C4-2B (cell line): Measurements from ENCODE around the gene ST7.
"Not testable (repeated sequence)": the region's sequence is repeated elsewhere in the genome, so short reads cannot be mapped to it uniquely, and the experiment has no call there.

ENCODE experiments used
- H3K27ac ChIP-seq: fragments of 450-650 bp; 2 replicates; pipeline ENCODE4 v1.5.1; 2017
- CTCF ChIP-seq: fragments of 450-650 bp; conservative IDR thresholded peaks from 2 replicates; pipeline ENCODE4 v1.5.1; 2017; ENCODE audit warnings: mild to moderate bottlenecking
- ZFX ChIP-seq: fragments of 450-650 bp; IDR thresholded peaks from 2 replicates; pipeline ENCODE4 v1.6.1; 2017

The ST7 gene

GRCh38 chr7:117238937-117239336 lies 285.6 kb downstream of the ST7 start:
- H3K27ac ChIP-seq, result no peak overlapping the region
- TF ChIP-seq ZFX, result no peak
- TF ChIP-seq CTCF, result no peak

DNA sequence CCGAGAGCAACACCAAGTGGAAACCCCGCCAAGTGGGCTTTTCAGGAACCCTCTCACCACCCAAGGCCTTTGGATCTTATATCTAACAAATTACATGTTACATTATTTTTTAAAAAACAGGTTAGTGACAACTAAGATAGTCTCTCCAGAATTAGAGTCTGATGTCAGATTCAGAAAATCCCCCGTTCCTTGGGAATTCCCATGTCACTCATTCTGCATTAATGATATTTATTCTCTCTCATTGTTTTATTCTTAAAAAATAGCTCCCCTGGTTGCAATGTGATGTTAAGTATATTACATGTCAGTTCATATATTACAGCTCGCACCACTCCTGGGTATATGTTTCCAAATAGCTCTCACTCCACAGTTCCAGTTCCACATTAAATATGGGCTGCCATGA lies 287.8 kb downstream of the ST7 start:
- H3K27ac ChIP-seq, result no peak overlapping the region
- no peak for TF ChIP-seq ZFX
- TF ChIP-seq CTCF, result no peak

- TF ChIP-seq CTCF (no peak), ZFX (no peak)
- no peak overlapping the region for H3K27ac ChIP-seq
Measured at GRCh38 chr7:117243390-117243789, 290.1 kb downstream of the ST7 start.

DNA sequence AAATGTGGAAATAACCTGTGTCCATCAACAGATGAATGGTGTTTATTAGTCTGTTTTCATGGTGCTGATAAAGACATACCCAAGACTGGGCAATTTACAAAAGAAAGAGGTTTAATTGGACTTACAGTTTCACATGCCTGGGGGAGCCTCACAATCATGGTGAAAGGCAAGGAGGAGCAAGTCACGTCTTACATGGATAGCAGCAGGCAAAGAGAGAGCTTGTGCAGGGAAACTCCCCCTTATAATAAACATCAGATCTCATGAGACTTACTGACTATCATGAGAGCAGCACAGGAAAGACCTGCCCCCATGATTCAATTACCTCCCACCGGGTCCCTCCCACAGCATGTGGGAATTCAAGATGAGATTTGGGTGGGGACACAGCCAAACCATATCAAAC lies 292.4 kb downstream of the ST7 start:
- not testable (repeated sequence) for H3K27ac ChIP-seq

GRCh38 chr7:117247809-117248208 lies 294.5 kb downstream of the ST7 start:
- TF ChIP-seq CTCF (no peak), ZFX (no peak)
- H3K27ac ChIP-seq, result no peak overlapping the region

DNA sequence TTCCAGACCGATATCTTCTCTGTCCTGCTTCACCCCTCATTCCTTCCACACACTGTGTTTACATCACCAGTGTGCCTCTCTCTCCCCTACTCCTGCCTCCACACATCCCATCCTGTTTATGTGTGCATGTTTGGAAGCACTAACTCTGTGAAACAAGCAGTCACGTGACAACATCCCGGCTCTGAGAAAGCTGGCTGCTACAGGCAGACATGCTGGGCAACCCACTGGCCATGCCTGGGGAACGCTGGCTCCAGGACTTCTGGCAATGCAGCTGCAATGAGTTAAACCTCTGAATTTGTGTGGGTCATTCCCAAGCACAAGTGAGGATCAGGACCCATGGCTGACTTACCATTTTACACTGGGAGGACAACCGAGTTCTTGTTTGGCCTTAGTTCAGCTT lies 295.5 kb downstream of the ST7 start:
- no peak overlapping the region for H3K27ac ChIP-seq
- TF ChIP-seq CTCF (no peak), ZFX (no peak)

GRCh38 chr7:117249696-117250095 lies 296.4 kb downstream of the ST7 start:
- H3K27ac ChIP-seq, result no peak overlapping the region
- TF ChIP-seq CTCF (no peak), ZFX (no peak)

DNA sequence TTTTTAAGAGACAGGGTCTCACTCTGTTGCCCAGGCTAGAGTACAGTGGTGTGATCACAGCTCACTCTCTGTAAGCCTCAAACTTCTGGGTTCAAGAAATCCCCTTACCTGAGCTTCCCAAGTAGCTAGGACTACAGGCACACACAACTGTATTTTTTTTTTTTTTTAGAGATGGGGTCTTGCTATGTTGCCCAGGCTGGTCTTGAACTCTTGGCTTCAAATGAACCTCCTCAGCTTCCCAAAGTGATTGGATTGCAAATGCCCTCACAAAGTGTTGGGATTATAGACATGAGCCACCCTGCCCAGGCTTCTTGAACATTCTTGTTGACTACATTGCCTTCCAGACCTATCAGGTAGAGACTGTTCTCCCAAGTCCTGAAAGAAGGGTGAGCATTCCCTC lies 296.9 kb downstream of the ST7 start:
- H3K27ac ChIP-seq, result no peak overlapping the region
- no peak for TF ChIP-seq ZFX
- no peak for TF ChIP-seq CTCF
